Esophagus squamous epithelium (tissue), 4 donors: ENCODE results near the gene SERTM2.

ENCODE experiments used
- POLR2A ChIP-seq, 4 donors: fragments of 450-650 bp; IDR thresholded peaks; one replicate each; pipeline ENCODE4 v1.6.1; 2017; ENCODE audit warnings: antibody characterized with exemption in 4 of 4, mild to moderate bottlenecking in 4 of 4, moderate library complexity in 3 of 4
- TF ChIP-seq, protein P1 (sequence below), 6 experiments: fragments of 450-650 bp in 4 of 6; fragments of 200-600 bp in 2 of 6; sonication (generic) in 2 of 6; IDR thresholded peaks; one replicate each; pipeline ENCODE4 v1.5.1; 2016 to 2019; ENCODE audit warnings: antibody characterized with exemption in 6 of 6, mild to moderate bottlenecking in 4 of 6, moderate library complexity in 4 of 6

- TF ChIP-seq, protein P1, sequence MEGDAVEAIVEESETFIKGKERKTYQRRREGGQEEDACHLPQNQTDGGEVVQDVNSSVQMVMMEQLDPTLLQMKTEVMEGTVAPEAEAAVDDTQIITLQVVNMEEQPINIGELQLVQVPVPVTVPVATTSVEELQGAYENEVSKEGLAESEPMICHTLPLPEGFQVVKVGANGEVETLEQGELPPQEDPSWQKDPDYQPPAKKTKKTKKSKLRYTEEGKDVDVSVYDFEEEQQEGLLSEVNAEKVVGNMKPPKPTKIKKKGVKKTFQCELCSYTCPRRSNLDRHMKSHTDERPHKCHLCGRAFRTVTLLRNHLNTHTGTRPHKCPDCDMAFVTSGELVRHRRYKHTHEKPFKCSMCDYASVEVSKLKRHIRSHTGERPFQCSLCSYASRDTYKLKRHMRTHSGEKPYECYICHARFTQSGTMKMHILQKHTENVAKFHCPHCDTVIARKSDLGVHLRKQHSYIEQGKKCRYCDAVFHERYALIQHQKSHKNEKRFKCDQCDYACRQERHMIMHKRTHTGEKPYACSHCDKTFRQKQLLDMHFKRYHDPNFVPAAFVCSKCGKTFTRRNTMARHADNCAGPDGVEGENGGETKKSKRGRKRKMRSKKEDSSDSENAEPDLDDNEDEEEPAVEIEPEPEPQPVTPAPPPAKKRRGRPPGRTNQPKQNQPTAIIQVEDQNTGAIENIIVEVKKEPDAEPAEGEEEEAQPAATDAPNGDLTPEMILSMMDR (IDR thresholded peaks at IDR 0.05): no peak
- TF ChIP-seq POLR2A (IDR thresholded peaks at IDR 0.05): no peak
Measured at GRCh38 chrX:111519215-111519614, 7.8 kb downstream of the SERTM2 start.
